DMS114 treated with DMSO at 0.1 percent for 48 hours (cell line): ENCODE results near the gene ABCB10.
"Not testable (repeated sequence)": the region's sequence is repeated elsewhere in the genome, so short reads cannot be mapped to it uniquely, and the experiment has no call there.

Experiments
- DNase-seq: peaks from one replicate; lab custom pipeline; 2025; ENCODE audit not compliant: unreplicated experiment; lab: John Stamatoyannopoulos, UW

The ABCB10 gene

GRCh38 chr1:229478852-229479251 is 79.7 kb downstream of the ABCB10 start:
- no peak for DNase-seq

GRCh38 chr1:229475859-229476258 is 82.6 kb downstream of the ABCB10 start:
- not testable (repeated sequence) for DNase-seq

GRCh38 chr1:229474509-229474908 is 84.0 kb downstream of the ABCB10 start:
- DNase-seq, result no peak

- no peak for DNase-seq
Observed at GRCh38 chr1:229471175-229471574, 87.3 kb downstream of the ABCB10 start.

- DNase-seq, result no peak
Observed at GRCh38 chr1:229470406-229471043, 88.0 kb downstream of the ABCB10 start.

- no peak for DNase-seq
Observed at GRCh38 chr1:229466887-229467286, 91.6 kb downstream of the ABCB10 start.
